K562 (cell line): ENCODE measurements around the gene CCDC47. TPM values are rescaled to one million over a fixed set of nuclear protein-coding genes. Genes with fewer than 3 reads are reported as not detected.

Experiments used
- DDX20 ChIP-seq: fragments of 450-650 bp; IDR thresholded peaks from 2 replicates; pipeline ENCODE4 v1.6.1; 2016; ENCODE audit warnings: missing genetic modification characterization, low read depth, mild to moderate bottlenecking, missing compliant biosample characterization, moderate library complexity
- FIP1L1 ChIP-seq: fragments of 200-400 bp; formaldehyde crosslinking; IDR thresholded peaks from 2 replicates; pipeline ENCODE4 v1.6.1; 2018; ENCODE audit warnings: mild to moderate bottlenecking, low read depth, low read length; ENCODE audit not compliant: poor library complexity, severe bottlenecking
- FOXK2 ChIP-seq, 2 experiments: fragments of 450-650 bp; IDR thresholded peaks in 1 of 2; conservative IDR thresholded peaks in 1 of 2; 2 replicates each; pipeline ENCODE4 v1.6.1; 2016; ENCODE audit warnings: low read depth in 2 of 2, mild to moderate bottlenecking in 1 of 2
- HCFC1 ChIP-seq: IDR thresholded peaks from 2 replicates; pipeline ENCODE4 v1.6.1; 2012; ENCODE audit warnings: low read depth, low read length, improper control_type of control experiment
- HLTF ChIP-seq: fragments of 450-650 bp; IDR thresholded peaks from 2 replicates; pipeline ENCODE4 v1.6.1; 2016
- HMG20A ChIP-seq: fragments of 450-650 bp; formaldehyde crosslinking; conservative IDR thresholded peaks from 2 replicates; pipeline ENCODE4 v1.4.0; 2020; ENCODE audit warnings: mild to moderate bottlenecking, mixed read lengths
- KHSRP ChIP-seq: fragments of 450-650 bp; IDR thresholded peaks from 2 replicates; pipeline ENCODE4 v1.6.1; 2017
- MAFG ChIP-seq: fragments of 450-650 bp; conservative IDR thresholded peaks from 2 replicates; pipeline ENCODE4 v1.6.1; 2016; ENCODE audit warnings: missing genetic modification characterization, missing compliant biosample characterization
- NCOA1 ChIP-seq: fragments of 450-650 bp; IDR thresholded peaks from 2 replicates; pipeline ENCODE4 v1.6.1; 2016; ENCODE audit warnings: low read depth
- SMAD1 ChIP-seq: fragments of 150-350 bp; IDR thresholded peaks from 2 replicates; pipeline ENCODE4 v1.6.1; 2014; ENCODE audit warnings: low read length, low read depth; ENCODE audit not compliant: partially characterized antibody
- SRSF3 ChIP-seq: fragments of 200-400 bp; formaldehyde crosslinking; IDR thresholded peaks from 2 replicates; pipeline ENCODE4 v1.6.1; 2016; ENCODE audit warnings: mild to moderate bottlenecking, low read length, moderate library complexity; ENCODE audit not compliant: insufficient read depth
- TBP ChIP-seq: optimal IDR thresholded peaks from 2 replicates; pipeline ENCODE3; 2011; ENCODE audit warnings: low read depth, low read length, improper control_type of control experiment
- TFAM ChIP-seq: fragments of 250-450 bp; sonication (Bioruptor Pico); conservative IDR thresholded peaks from 2 replicates; pipeline ENCODE4 v1.5.0; 2021; ENCODE audit warnings: mild to moderate bottlenecking, moderate library complexity
- ZNF133 ChIP-seq: fragments of 250-450 bp; sonication (Bioruptor Pico); IDR thresholded peaks from 2 replicates; pipeline ENCODE4 v1.4.0; 2020; ENCODE audit warnings: mild to moderate bottlenecking
- ZNF165 ChIP-seq: fragments of 250-450 bp; sonication (Bioruptor Pico); IDR thresholded peaks from 2 replicates; pipeline ENCODE4 v1.4.0; 2020; ENCODE audit warnings: borderline replicate concordance
- ZNF785 ChIP-seq: fragments of 250-450 bp; sonication (Bioruptor Pico); IDR thresholded peaks from 2 replicates; pipeline ENCODE4 v1.4.0; 2020; ENCODE audit warnings: mild to moderate bottlenecking
- polyA plus RNA-seq, 8 experiments: library from polyadenylated mRNA; depleted of rRNA in 4 of 8; stranded (reverse) in 5 of 8; unstranded in 3 of 8; fragments of >200 nt; fragmentation: Nextera tagmentation in 2 of 8; fragmentation: Illumina TruSeq in 1 of 8; extraction: Ambion mirVana in 2 of 8; extraction: Trizol in 1 of 8; gene quantifications; 2 replicates each; pipeline versions ENCODE4 v1.2.1 to v1.2.3, GENCODE V29; 2011 to 2014; ENCODE audit warnings: inconsistent platforms in 1 of 8, missing spikeins in 1 of 8
- total RNA-seq, 7 experiments: library from RNA; depleted of rRNA in 6 of 7; stranded (reverse); fragments of >200 nt in 6 of 7; fragmentation: Illumina TruSeq in 2 of 7; extraction: Trizol in 2 of 7; gene quantifications; 2 replicates each; pipeline versions ENCODE4 v1.2.1 to v1.2.3, GENCODE V29; 2011 to 2021; ENCODE audit warnings: low replicate concordance in 1 of 7
- TF ChIP-seq, protein P1 (sequence below): sonication (generic); formaldehyde crosslinking; IDR thresholded peaks from 2 replicates; pipeline ENCODE4 v1.8.0; 2023; ENCODE audit warnings: missing genetic modification reagents, mild to moderate bottlenecking, borderline replicate concordance
- TF ChIP-seq, protein P2 (sequence below): fragments of 450-650 bp; IDR thresholded peaks from 2 replicates; pipeline ENCODE4 v1.6.1; 2018; ENCODE audit not compliant: partially characterized antibody
- TF ChIP-seq, protein P3 (sequence below): sonication (generic); formaldehyde crosslinking; IDR thresholded peaks from 2 replicates; pipeline ENCODE4 v1.8.1; 2023; ENCODE audit warnings: mild to moderate bottlenecking, missing genetic modification reagents

Gene CCDC47
- total and polyA plus RNA-seq, 9 of the 15 experiments (the other 6 are each of a cell fraction or from before 2014, with no cell fraction given): 15.5 to 162 (median 122) TPM

DNA sequence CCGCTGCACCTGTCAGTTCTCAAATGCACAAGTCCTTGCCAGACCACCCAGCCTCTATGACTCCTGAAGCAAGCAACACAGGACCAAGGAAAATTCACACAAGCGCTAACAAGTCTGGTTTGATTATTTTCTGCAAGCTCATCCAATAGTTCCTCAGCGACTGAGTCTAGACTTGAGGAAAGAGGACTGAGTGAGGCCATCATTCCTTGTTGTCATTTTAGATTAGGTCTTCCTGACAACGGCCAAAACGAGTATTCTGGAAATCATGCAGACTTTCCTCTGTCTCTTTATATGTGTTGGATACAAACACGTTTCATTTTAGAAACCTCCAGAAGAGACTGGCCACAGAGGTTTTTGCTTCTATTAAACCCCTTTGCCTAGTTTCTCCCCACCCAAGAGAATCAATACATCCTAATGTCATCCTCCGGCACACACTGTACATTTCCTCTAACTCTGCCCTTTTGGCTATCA, 561 bp downstream of the CCDC47 start (continued):
- no peak for TF ChIP-seq SRSF3
- no peak; the same call in 1 of the 2 replicates for TF ChIP-seq KHSRP
- TF ChIP-seq, protein P1, sequence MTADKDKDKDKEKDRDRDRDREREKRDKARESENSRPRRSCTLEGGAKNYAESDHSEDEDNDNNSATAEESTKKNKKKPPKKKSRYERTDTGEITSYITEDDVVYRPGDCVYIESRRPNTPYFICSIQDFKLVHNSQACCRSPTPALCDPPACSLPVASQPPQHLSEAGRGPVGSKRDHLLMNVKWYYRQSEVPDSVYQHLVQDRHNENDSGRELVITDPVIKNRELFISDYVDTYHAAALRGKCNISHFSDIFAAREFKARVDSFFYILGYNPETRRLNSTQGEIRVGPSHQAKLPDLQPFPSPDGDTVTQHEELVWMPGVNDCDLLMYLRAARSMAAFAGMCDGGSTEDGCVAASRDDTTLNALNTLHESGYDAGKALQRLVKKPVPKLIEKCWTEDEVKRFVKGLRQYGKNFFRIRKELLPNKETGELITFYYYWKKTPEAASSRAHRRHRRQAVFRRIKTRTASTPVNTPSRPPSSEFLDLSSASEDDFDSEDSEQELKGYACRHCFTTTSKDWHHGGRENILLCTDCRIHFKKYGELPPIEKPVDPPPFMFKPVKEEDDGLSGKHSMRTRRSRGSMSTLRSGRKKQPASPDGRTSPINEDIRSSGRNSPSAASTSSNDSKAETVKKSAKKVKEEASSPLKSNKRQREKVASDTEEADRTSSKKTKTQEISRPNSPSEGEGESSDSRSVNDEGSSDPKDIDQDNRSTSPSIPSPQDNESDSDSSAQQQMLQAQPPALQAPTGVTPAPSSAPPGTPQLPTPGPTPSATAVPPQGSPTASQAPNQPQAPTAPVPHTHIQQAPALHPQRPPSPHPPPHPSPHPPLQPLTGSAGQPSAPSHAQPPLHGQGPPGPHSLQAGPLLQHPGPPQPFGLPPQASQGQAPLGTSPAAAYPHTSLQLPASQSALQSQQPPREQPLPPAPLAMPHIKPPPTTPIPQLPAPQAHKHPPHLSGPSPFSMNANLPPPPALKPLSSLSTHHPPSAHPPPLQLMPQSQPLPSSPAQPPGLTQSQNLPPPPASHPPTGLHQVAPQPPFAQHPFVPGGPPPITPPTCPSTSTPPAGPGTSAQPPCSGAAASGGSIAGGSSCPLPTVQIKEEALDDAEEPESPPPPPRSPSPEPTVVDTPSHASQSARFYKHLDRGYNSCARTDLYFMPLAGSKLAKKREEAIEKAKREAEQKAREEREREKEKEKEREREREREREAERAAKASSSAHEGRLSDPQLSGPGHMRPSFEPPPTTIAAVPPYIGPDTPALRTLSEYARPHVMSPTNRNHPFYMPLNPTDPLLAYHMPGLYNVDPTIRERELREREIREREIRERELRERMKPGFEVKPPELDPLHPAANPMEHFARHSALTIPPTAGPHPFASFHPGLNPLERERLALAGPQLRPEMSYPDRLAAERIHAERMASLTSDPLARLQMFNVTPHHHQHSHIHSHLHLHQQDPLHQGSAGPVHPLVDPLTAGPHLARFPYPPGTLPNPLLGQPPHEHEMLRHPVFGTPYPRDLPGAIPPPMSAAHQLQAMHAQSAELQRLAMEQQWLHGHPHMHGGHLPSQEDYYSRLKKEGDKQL: 0 out of 2 replicates have a peak, but pooled peaks have one; percentile 5
- TF ChIP-seq TFAM (CRISPR knock-in tag): no peak
- TF ChIP-seq HCFC1: no peak
- TF ChIP-seq TBP: no peak
- TF ChIP-seq, protein P2, sequence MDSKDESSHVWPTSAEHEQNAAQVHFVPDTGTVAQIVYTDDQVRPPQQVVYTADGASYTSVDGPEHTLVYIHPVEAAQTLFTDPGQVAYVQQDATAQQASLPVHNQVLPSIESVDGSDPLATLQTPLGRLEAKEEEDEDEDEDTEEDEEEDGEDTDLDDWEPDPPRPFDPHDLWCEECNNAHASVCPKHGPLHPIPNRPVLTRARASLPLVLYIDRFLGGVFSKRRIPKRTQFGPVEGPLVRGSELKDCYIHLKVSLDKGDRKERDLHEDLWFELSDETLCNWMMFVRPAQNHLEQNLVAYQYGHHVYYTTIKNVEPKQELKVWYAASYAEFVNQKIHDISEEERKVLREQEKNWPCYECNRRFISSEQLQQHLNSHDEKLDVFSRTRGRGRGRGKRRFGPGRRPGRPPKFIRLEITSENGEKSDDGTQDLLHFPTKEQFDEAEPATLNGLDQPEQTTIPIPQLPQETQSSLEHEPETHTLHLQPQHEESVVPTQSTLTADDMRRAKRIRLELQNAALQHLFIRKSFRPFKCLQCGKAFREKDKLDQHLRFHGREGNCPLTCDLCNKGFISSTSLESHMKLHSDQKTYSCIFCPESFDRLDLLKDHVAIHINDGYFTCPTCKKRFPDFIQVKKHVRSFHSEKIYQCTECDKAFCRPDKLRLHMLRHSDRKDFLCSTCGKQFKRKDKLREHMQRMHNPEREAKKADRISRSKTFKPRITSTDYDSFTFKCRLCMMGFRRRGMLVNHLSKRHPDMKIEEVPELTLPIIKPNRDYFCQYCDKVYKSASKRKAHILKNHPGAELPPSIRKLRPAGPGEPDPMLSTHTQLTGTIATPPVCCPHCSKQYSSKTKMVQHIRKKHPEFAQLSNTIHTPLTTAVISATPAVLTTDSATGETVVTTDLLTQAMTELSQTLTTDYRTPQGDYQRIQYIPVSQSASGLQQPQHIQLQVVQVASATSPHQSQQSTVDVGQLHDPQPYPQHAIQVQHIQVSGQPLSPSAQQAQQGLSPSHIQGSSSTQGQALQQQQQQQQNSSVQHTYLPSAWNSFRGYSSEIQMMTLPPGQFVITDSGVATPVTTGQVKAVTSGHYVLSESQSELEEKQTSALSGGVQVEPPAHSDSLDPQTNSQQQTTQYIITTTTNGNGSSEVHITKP: no peak
- peak; percentile 65 to 84; a peak in 3 of 4 replicates for TF ChIP-seq FOXK2 (conservative IDR thresholded peaks at IDR 0.05 in 1 of 2, IDR thresholded peaks at IDR 0.05 in 1 of 2; ENCODE audit: low read depth in 2 of 2)
- no peak for TF ChIP-seq NCOA1
- TF ChIP-seq FIP1L1: no peak
- TF ChIP-seq, protein P3, sequence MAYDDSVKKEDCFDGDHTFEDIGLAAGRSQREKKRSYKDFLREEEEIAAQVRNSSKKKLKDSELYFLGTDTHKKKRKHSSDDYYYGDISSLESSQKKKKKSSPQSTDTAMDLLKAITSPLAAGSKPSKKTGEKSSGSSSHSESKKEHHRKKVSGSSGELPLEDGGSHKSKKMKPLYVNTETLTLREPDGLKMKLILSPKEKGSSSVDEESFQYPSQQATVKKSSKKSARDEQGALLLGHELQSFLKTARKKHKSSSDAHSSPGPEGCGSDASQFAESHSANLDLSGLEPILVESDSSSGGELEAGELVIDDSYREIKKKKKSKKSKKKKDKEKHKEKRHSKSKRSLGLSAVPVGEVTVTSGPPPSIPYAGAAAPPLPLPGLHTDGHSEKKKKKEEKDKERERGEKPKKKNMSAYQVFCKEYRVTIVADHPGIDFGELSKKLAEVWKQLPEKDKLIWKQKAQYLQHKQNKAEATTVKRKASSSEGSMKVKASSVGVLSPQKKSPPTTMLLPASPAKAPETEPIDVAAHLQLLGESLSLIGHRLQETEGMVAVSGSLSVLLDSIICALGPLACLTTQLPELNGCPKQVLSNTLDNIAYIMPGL (CRISPR knock-in tag): peak; percentile 4; the same call in 1 of the 2 replicates
- TF ChIP-seq ZNF133 (CRISPR knock-in tag): no peak
- TF ChIP-seq HMG20A (CRISPR knock-in tag): no peak
- TF ChIP-seq ZNF165 (CRISPR knock-in tag): no peak
- no peak for TF ChIP-seq HLTF
- no peak for TF ChIP-seq ZNF785
- peak; percentile 75 for TF ChIP-seq MAFG (tag)
- no peak for TF ChIP-seq DDX20 (tag)
- no peak for TF ChIP-seq SMAD1
